ENCODE measurements around the gene SULT6B1.

DNA sequence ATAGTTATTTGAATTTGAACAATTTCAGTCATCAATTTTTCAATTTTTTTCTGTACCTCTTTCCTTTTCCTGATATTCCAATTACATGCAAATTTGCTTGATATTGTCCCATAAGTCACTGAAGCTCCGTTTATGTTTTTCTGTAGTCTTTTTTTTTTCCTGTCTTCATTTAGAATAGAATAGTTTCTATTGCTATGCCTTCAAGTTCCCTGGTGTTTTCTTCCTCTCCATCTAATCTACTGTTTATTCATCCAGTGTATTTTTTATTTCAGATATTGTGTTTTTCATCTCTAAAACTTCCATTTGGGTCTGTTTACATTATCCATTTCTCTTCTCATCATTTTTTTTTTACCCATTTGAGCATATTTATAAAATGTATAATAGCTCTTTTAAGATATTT is 23.7 kb downstream of the SULT6B1 start:
- no peak for TF ChIP-seq CTCF (tag by site-specific recombination; IDR thresholded peaks at IDR 0.05)
- TF ChIP-seq ZNF274 (IDR thresholded peaks at IDR 0.05; ENCODE audit: low read length), result no peak
- TF ChIP-seq ZNF274 (tag by site-specific recombination; IDR thresholded peaks at IDR 0.05; ENCODE audit: borderline replicate concordance), result no peak
- no peak for TF ChIP-seq ZNF530 (tag by site-specific recombination; IDR thresholded peaks at IDR 0.05; ENCODE audit: low read depth)
- TF ChIP-seq ZNF670 (tag by site-specific recombination; IDR thresholded peaks at IDR 0.05; ENCODE audit: low read depth), result no peak
- no peak for TF ChIP-seq ZNF148 (tag by site-specific recombination; IDR thresholded peaks at IDR 0.05; ENCODE audit: borderline replicate concordance)
- TF ChIP-seq ZNF558 (tag by site-specific recombination; IDR thresholded peaks at IDR 0.05), result no peak
- no peak for TF ChIP-seq ZNF518A (tag by site-specific recombination; conservative IDR thresholded peaks at IDR 0.05; ENCODE audit: low read depth)

All from HEK293 (cell line).